Pancreas (tissue), 10 donors: ENCODE measurements around the gene PLVAP. TPM values are rescaled to one million over a fixed set of nuclear protein-coding genes. Genes with fewer than 3 reads are reported as not detected.

ENCODE experiments used
- ATAC-seq, 4 donors: fragments of 200-7000 bp; cut with Tn5 transposase; one replicate each; pipeline versions ENCODE4 v1.8.0 to v1.9.1; 2020; ENCODE audit warnings: mild to moderate bottlenecking in 4 of 4, moderate library complexity in 4 of 4
- DNase-seq, 6 donors: peaks; one replicate each; pipeline ENCODE4 v3.0.0-alpha.2; 2020
- FAIRE-seq: peaks from 2 replicates; lab custom pipeline; 2012; peaks lifted over from hg19 to GRCh38; lab: Jason Lieb, UNC
- H3K27ac ChIP-seq, 4 donors: fragments of 200-600 bp; sonication (generic); 1 replicate in 3 of 4; 2 replicates in 1 of 4; pipeline versions ENCODE4 v1.5.0 to v1.8.0; 2020
- H3K27me3 ChIP-seq, 4 donors: fragments of 200-600 bp; one replicate each; pipeline ENCODE4 v1.8.0; 2021
- H3K36me3 ChIP-seq, 3 donors: fragments of 200-600 bp; sonication (generic) in 1 of 3; one replicate each; pipeline versions ENCODE4 v1.5.0 to v1.8.0; 2020 to 2021
- H3K4me1 ChIP-seq, 3 donors: fragments of 200-600 bp; one replicate each; pipeline ENCODE4 v1.8.0; 2021
- H3K4me3 ChIP-seq, 4 donors: fragments of 200-600 bp; sonication (generic) in 2 of 4; one replicate each; pipeline versions ENCODE4 v1.5.0 to v1.8.0; 2020 to 2021
- H3K9me3 ChIP-seq, 4 donors: fragments of 200-600 bp; one replicate each; pipeline ENCODE4 v1.8.0; 2021
- WGBS, 2 donors: extraction: QIAGEN DNeasy Blood & Tissue Kit; methylation state at CpG; one replicate each; pipeline ENCODE4 v1.1.7; 2013; 5-methylcytosine and 5-hydroxymethylcytosine counted together
- intact Hi-C, 3 donors: fragments of 100-400 bp; cut with DNase I; formaldehyde crosslinking; loops; one replicate each; pipeline versions ENCODE4 v1.11.1 to v1.14.2; 2022
- polyA plus RNA-seq, 2 donors: library from polyadenylated mRNA; stranded (reverse); fragments of 200-250 nt; gene quantifications; one replicate each; pipeline ENCODE4 v1.2.3, GENCODE V29; 2013
- total RNA-seq, 6 donors: library from RNA; stranded (reverse); fragmentation: NEBNext Ultra II Directional in 4 of 6; extraction: Animal tissue kit (Norgen Biotek cat#: 25700) in 4 of 6; gene quantifications; one replicate each; pipeline versions ENCODE4 v1.2.1 to v1.2.4, GENCODE V29; 2021 to 2023
- TF ChIP-seq, protein P1 (sequence below), 4 donors: fragments of 200-600 bp; sonication (generic) in 3 of 4; IDR thresholded peaks; one replicate each; pipeline versions ENCODE4 v1.5.0 to v1.8.0; 2021; ENCODE audit warnings: antibody characterized with exemption in 4 of 4
- donor health status: healthy with polysubstance abuse.
- donor health status: DM: no; HTN: no; CAD: no; lungs with moderate emphysema.
- donor health status: DM: no; HTN: no; CAD: no.
- donor health status: control.
- donor health status: control.
- donor health status: Bipolar disorder and iron deficiency.
- donor health status: DM: yes; HTN: yes; CAD: no.
- donor health status: DM: no; HTN: no; CAD: no.
- donor health status: DM: no; HTN: no; CAD: no.
- donor health status: DM: yes; HTN: yes; CAD: no.

The PLVAP gene
- total and polyA plus RNA-seq, 8 donors, result 32.0 to 87.6 (median 69.1) TPM

DNA sequence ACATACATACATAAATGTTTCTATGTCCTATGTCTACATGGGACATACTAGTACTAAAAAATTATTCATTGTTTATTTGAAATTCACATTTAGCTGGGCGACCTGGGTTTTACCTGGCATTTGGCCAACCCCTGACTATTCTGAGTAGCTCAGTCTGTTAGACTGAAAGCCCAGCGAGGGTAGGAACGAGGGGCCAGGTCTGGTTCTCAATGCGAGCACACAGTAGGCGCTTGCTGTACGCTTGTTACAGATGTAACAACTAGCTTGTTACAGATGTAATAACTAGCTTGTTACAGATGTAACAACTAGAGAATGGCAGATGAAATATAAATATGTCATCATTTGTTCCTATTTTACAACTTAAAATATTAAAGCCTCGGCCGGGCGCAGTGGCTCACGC lies 41.6 kb downstream of the PLVAP start:
- Histone ChIP-seq H3K27ac (no peak overlapping the region), H3K27me3 (no peaks in the 10 kb centered on the region), H3K4me1 (peaks cover 0 to 16% (median 15%) of the 10 kb centered on the region in 3 donors), H3K4me3 (no peak overlapping the region), H3K36me3 (no peaks in the 10 kb centered on the region), H3K9me3 (no peaks in the 10 kb centered on the region)
- TF ChIP-seq, protein P1, sequence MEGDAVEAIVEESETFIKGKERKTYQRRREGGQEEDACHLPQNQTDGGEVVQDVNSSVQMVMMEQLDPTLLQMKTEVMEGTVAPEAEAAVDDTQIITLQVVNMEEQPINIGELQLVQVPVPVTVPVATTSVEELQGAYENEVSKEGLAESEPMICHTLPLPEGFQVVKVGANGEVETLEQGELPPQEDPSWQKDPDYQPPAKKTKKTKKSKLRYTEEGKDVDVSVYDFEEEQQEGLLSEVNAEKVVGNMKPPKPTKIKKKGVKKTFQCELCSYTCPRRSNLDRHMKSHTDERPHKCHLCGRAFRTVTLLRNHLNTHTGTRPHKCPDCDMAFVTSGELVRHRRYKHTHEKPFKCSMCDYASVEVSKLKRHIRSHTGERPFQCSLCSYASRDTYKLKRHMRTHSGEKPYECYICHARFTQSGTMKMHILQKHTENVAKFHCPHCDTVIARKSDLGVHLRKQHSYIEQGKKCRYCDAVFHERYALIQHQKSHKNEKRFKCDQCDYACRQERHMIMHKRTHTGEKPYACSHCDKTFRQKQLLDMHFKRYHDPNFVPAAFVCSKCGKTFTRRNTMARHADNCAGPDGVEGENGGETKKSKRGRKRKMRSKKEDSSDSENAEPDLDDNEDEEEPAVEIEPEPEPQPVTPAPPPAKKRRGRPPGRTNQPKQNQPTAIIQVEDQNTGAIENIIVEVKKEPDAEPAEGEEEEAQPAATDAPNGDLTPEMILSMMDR (IDR thresholded peaks at IDR 0.05), result no peak
- no peak for ATAC-seq
- intact Hi-C loops, result no loop called here
- DNase-seq, result no peak
- FAIRE-seq, result no peak
- 59 to 63% methylated on average over 10 of the region's 10 CpGs for WGBS, 2 donors

DNA sequence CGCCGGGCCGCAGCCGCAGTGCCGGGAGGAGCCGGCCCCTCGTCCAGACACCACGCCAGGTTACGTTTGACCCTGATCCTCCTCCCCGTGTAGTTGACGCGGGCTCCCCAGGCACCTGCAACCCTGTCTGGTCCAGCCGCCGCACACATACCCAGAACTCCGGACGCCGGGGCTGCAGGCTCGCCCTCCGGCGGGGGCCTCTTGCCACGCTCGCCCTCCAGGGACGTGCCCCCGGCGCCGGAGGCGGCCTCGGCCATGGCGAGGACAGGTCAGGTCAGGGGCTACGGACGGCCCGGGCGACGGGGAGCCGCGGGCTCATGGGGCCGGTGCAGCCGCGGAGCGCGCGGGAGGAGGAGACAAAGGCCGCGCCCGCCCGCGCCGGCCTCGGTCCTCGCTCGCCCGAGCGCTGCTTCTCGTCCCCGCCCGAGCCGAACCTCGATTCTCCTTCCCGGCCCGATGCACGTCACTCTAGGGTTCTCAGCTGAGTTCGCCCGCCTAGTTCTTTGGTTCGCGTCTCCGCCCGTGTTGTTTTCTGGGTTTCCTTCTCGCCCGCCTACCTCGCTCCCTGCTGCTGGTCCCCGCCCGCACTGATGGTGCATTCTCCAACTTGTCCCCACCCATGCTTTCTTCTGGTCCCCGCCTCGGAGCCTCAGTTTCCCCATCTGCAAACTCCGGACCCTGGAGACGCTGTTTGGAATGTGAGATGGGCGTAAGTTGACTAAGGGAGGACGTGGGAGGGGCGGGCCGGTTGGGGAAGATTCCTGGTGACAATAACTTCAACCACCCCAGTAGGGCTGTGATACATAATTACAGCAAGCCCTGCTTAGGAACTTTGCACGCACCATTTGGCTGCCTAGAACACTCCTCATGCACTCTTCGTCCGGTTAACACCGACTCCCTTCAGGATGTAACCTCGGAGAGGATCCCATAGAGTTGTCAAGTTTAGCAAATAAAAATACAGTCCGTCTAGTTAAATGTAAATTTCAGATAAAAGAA lies 42.4 kb downstream of the PLVAP start, which contains the start of gene ANO8:
ANO8 (minus strand) TSS at position 442 of the 996 bp plus-strand sequence; CDS start at position 257, 185 bp downstream.
- TF ChIP-seq, protein P1 (IDR thresholded peaks at IDR 0.05), result no peak
- WGBS, 2 donors, result 2% methylated on average over 79 to 86 of the region's 86 CpGs
- Histone ChIP-seq H3K27ac (peak within 1 kb of the TSS in 3 of 4 donors; percentile 45 to 54 (median 50)), H3K4me3 (peak within 1 kb of the TSS; percentile 75 to 85 (median 78)), H3K27me3 (no peaks in the 10 kb centered on the region), H3K4me1 (peaks cover 0 to 16% (median 15%) of the 10 kb centered on the region in 3 donors), H3K9me3 (no peaks in the 10 kb centered on the region), H3K36me3 (no peaks in the 10 kb centered on the region)
- ATAC-seq (peak; percentile 76 to 82 (median 78)), FAIRE-seq (no peak), DNase-seq (peak; percentile 91 to 97 (median 94))
- intact Hi-C loops, result no loop called here

DNA sequence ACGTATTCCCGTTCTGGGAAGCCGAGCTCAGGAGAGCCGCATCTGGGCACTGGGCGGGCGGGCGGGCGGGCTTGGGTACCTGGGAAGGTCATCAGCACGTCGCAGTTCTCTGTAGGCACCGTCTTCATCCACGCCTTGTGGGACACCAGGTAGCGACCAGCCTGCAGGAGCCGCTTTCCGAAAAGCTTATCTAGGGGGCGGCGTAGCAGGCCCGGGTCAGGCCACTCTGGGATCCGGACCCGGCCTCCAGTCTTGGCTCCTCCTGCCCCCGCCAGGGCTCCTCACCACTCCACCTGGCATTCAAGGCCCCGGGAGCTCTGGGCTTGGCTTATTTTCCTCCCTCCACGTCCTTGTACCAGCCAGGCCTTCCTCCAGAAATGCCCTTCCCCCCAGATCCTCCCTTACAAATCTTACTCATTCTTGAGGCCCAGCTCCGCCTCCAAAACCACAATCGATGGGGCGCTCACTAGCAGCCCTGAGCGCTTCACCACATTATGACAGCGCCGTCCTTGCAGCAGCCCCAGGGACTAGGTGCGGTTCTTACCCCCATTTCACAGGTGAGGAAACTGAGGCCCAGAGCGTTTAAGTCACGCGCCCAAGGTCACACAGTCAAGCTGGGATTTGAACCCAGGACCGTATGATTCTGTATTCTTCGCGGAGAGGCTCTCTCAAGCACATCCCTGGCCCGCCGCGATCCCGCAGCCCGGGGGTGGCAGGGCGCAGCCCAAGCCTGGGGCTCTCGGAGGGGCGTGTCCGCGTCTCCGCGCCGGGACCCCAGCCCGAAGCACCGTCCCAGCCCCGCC lies 43.3 kb downstream of the PLVAP start:
- FAIRE-seq (no peak), DNase-seq (peak in 2 of 6 donors; percentile 41 to 52), ATAC-seq (no peak)
- H3K36me3 ChIP-seq, result no peaks in the 10 kb centered on the region
- peak overlapping the region; percentile 75 to 85 (median 78) for H3K4me3 ChIP-seq
- H3K4me1 ChIP-seq, result peaks cover 0 to 19% (median 16%) of the 10 kb centered on the region in 3 donors
- H3K9me3 ChIP-seq, result no peaks in the 10 kb centered on the region
- H3K27me3 ChIP-seq, result no peaks in the 10 kb centered on the region
- TF ChIP-seq, protein P1 (IDR thresholded peaks at IDR 0.05), result no peak
- WGBS, 2 donors, result 40 to 51% methylated on average over 43 to 52 of the region's 52 CpGs
- intact Hi-C loops, result no loop called here
- peak overlapping the region in 1 of 4 donors; percentile 54 for H3K27ac ChIP-seq

- Histone ChIP-seq H3K4me1 (peaks cover 0 to 14% (median 12%) of the 10 kb centered on the region in 3 donors), H3K4me3 (no peak overlapping the region), H3K36me3 (no peaks in the 10 kb centered on the region), H3K27ac (no peak overlapping the region), H3K9me3 (no peaks in the 10 kb centered on the region), H3K27me3 (no peaks in the 10 kb centered on the region)
- ATAC-seq (no peak), DNase-seq (peak in 1 of 6 donors; percentile 83), FAIRE-seq (no peak)
- 94 to 96% methylated on average over 45 of the region's 45 CpGs for WGBS, 2 donors
- TF ChIP-seq, protein P1 (IDR thresholded peaks at IDR 0.05), result no peak
- intact Hi-C loops, result no loop called here
These were observed 44.2 kb downstream of the PLVAP start for GRCh38 chr19:17332677-17333581.
